Measurements from ENCODE around the gene YWHAG. TPM values are rescaled to one million over a fixed set of nuclear protein-coding genes. Genes with fewer than 3 reads are reported as not detected.
A peak's percentile ranks its signal among the peaks of the same experiment; 100 is the strongest.
"Not testable (repeated sequence)": the region's sequence is repeated elsewhere in the genome, so short reads cannot be mapped to it uniquely, and the experiment has no call there.

Gene YWHAG
- total RNA-seq, 3 donors from 2014 or later = 74.3 to 114 (median 102) TPM

GRCh38 chr7:76400248-76400647, 41.5 kb upstream of the YWHAG start:
- no peak for ATAC-seq
- peaks cover 5% of the 10 kb centered on the region for H3K4me1 ChIP-seq (ENCODE audit: low read depth)
- TF ChIP-seq, protein P1, sequence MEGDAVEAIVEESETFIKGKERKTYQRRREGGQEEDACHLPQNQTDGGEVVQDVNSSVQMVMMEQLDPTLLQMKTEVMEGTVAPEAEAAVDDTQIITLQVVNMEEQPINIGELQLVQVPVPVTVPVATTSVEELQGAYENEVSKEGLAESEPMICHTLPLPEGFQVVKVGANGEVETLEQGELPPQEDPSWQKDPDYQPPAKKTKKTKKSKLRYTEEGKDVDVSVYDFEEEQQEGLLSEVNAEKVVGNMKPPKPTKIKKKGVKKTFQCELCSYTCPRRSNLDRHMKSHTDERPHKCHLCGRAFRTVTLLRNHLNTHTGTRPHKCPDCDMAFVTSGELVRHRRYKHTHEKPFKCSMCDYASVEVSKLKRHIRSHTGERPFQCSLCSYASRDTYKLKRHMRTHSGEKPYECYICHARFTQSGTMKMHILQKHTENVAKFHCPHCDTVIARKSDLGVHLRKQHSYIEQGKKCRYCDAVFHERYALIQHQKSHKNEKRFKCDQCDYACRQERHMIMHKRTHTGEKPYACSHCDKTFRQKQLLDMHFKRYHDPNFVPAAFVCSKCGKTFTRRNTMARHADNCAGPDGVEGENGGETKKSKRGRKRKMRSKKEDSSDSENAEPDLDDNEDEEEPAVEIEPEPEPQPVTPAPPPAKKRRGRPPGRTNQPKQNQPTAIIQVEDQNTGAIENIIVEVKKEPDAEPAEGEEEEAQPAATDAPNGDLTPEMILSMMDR (IDR thresholded peaks at IDR 0.05) = no peak
- intact Hi-C loops (cut with DNase I, micrococcal nuclease) = no loop called here
- no peak overlapping the region for H3K4me3 ChIP-seq
- no peaks in the 10 kb centered on the region for H3K36me3 ChIP-seq (ENCODE audit: low read depth)
- DNase-seq = no peak
- H3K9me3 ChIP-seq = no peaks in the 10 kb centered on the region

- TF ChIP-seq, protein P1 (IDR thresholded peaks at IDR 0.05) = no peak
- Histone ChIP-seq H3K4me3 (peak overlapping the region; percentile 3), H3K4me1 (ENCODE audit: low read depth) (peaks cover 10% of the 10 kb centered on the region), H3K9me3 (no peaks in the 10 kb centered on the region), H3K36me3 (ENCODE audit: low read depth) (no peaks in the 10 kb centered on the region)
- intact Hi-C loops (cut with DNase I, micrococcal nuclease) = no loop called here
- ATAC-seq = peak; percentile 71
- peak; percentile 91 to 93 (median 93) for DNase-seq
Measured at GRCh38 chr7:76397409-76398183, 38.8 kb upstream of the YWHAG start.

GRCh38 chr7:76396864-76397263, 38.1 kb upstream of the YWHAG start:
- Histone ChIP-seq H3K9me3 (no peaks in the 10 kb centered on the region), H3K36me3 (ENCODE audit: low read depth) (no peaks in the 10 kb centered on the region), H3K4me3 (no peak overlapping the region), H3K4me1 (ENCODE audit: low read depth) (peaks cover 10% of the 10 kb centered on the region)
- intact Hi-C loops (cut with DNase I, micrococcal nuclease) = no loop called here
- no peak for DNase-seq
- TF ChIP-seq, protein P1 (IDR thresholded peaks at IDR 0.05) = no peak
- no peak for ATAC-seq

- intact Hi-C loops (cut with DNase I, micrococcal nuclease) = no loop called here
- TF ChIP-seq, protein P1 (IDR thresholded peaks at IDR 0.05) = no peak
Measured at GRCh38 chr7:76395965-76396726, 37.4 kb upstream of the YWHAG start.

DNA sequence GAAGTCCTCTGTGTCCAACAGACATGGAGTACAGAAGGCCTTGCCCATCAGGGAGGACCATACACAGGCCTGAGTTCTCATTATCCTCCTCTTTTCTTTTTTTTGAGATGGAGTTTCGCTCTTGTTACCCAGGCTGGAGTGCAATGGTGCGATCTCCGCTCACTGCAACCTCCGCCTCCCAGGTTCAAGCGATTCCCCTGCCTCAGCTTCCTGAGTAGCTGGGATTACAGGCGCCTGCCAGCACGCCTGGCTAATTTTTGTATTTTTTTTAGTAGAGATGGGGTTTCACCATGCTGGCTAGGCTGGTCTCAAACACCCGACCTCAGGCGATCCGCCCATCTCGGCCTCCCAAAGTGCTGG, 36.8 kb upstream of the YWHAG start:
- intact Hi-C loops (cut with DNase I, micrococcal nuclease) = not testable (repeated sequence)

More at GRCh38 chr7:76395965-76396726, 37.4 kb upstream of the YWHAG start:
- ATAC-seq (no peak), DNase-seq (no peak)
- Histone ChIP-seq H3K9me3 (no peaks in the 10 kb centered on the region), H3K4me1 (ENCODE audit: low read depth) (peaks cover 10% of the 10 kb centered on the region), H3K4me3 (no peak overlapping the region), H3K36me3 (ENCODE audit: low read depth) (no peaks in the 10 kb centered on the region)

DNA sequence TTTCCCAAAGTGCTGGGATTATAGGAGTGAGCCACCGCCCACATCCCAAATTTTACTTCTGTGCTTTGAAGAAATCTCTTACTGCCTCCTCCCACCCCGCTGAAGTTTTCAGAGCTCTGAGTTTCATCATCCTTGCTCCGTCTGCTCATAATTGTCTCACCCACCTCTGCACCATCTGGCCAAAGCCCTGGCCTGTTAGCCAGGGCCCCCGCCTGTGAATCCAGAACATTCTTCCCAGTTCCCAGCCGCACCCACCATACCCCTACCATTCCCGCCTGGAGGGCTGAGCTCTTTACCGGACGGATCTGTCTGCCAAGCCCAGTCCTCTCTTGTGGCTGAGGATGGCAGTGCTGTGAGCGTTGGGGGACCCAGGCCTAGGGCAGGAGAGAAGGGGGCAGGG, 36.2 kb upstream of the YWHAG start:
- ATAC-seq (no peak), DNase-seq (no peak)
- H3K9me3 ChIP-seq = no peaks in the 10 kb centered on the region
- TF ChIP-seq, protein P1 (IDR thresholded peaks at IDR 0.05) = no peak
- H3K4me1 ChIP-seq (ENCODE audit: low read depth) = peaks cover 10% of the 10 kb centered on the region
- intact Hi-C loops (cut with DNase I, micrococcal nuclease) = no loop called here
- no peak overlapping the region for H3K4me3 ChIP-seq
- no peaks in the 10 kb centered on the region for H3K36me3 ChIP-seq (ENCODE audit: low read depth)

More for the DNA sequence above, 36.8 kb upstream of the YWHAG start:
- H3K4me1 ChIP-seq (ENCODE audit: low read depth); ATAC-seq; H3K36me3 ChIP-seq (ENCODE audit: low read depth); H3K4me3 ChIP-seq; DNase-seq; H3K9me3 ChIP-seq: not testable (repeated sequence)
